Measurements from ENCODE around the gene ETV6. TPM values are rescaled to one million over a fixed set of nuclear protein-coding genes. Genes with fewer than 3 reads are reported as not detected.

Gene ETV6
- total RNA-seq, 6 experiments from 2014 or later: 14.6 to 20.5 (median 16.6) TPM

DNA sequence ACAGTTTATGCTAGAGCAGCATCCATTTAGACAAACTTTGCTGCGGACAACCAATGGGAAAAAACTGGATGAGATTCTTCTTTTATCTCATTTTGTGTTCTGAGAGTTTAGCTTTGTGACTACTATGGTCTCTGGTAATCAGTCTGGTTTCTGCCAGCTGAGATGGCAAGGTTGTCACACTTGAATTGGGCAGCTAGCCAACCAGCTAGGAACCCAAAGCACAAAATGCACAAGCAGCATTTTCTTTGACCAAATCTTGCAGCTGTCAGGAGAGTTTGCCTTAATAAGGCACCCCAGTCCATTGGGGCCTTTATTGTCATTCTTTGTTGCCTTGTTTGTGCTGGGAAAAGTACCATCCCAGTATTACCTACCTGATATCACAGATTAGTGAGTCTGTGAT is 34.0 kb upstream of the ETV6 start:
- no peaks in the 10 kb centered on the region for H3K9me3 Mint-ChIP-seq
- no peak overlapping the region for H3K4me3 Mint-ChIP-seq
- H3K27ac Mint-ChIP-seq: no peak overlapping the region
- TF ChIP-seq, protein P1, sequence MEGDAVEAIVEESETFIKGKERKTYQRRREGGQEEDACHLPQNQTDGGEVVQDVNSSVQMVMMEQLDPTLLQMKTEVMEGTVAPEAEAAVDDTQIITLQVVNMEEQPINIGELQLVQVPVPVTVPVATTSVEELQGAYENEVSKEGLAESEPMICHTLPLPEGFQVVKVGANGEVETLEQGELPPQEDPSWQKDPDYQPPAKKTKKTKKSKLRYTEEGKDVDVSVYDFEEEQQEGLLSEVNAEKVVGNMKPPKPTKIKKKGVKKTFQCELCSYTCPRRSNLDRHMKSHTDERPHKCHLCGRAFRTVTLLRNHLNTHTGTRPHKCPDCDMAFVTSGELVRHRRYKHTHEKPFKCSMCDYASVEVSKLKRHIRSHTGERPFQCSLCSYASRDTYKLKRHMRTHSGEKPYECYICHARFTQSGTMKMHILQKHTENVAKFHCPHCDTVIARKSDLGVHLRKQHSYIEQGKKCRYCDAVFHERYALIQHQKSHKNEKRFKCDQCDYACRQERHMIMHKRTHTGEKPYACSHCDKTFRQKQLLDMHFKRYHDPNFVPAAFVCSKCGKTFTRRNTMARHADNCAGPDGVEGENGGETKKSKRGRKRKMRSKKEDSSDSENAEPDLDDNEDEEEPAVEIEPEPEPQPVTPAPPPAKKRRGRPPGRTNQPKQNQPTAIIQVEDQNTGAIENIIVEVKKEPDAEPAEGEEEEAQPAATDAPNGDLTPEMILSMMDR (IDR thresholded peaks at IDR 0.05): no peak
- no peak for DNase-seq
- no peaks in the 10 kb centered on the region for H3K36me3 Mint-ChIP-seq (ENCODE audit: low read depth)
- H3K27me3 Mint-ChIP-seq (ENCODE audit: insufficient read depth): peaks cover 19% of the 10 kb centered on the region
- H3K4me1 Mint-ChIP-seq (ENCODE audit: low read depth): no peaks in the 10 kb centered on the region

GRCh38 chr12:11618046-11618445 is 31.4 kb upstream of the ETV6 start:
- DNase-seq: no peak
- Mint-ChIP-seq H3K27me3 (ENCODE audit: insufficient read depth) (peaks cover 12% of the 10 kb centered on the region), H3K4me1 (ENCODE audit: low read depth) (peaks cover 9% of the 10 kb centered on the region), H3K4me3 (no peak overlapping the region), H3K36me3 (ENCODE audit: low read depth) (no peaks in the 10 kb centered on the region), H3K9me3 (no peaks in the 10 kb centered on the region), H3K27ac (no peak overlapping the region)
- TF ChIP-seq, protein P1 (IDR thresholded peaks at IDR 0.05): no peak

GRCh38 chr12:11621797-11622423 is 27.6 kb upstream of the ETV6 start:
- no peak for DNase-seq
- Mint-ChIP-seq H3K9me3 (no peaks in the 10 kb centered on the region), H3K36me3 (ENCODE audit: low read depth) (no peaks in the 10 kb centered on the region), H3K4me3 (no peak overlapping the region), H3K27ac (no peak overlapping the region), H3K4me1 (ENCODE audit: low read depth) (peaks cover 15% of the 10 kb centered on the region), H3K27me3 (ENCODE audit: insufficient read depth) (peaks cover under 1% of the 10 kb centered on the region)
- TF ChIP-seq, protein P1 (IDR thresholded peaks at IDR 0.05): no peak

GRCh38 chr12:11622876-11623281 is 26.6 kb upstream of the ETV6 start:
- Mint-ChIP-seq H3K4me3 (no peak overlapping the region), H3K27ac (no peak overlapping the region), H3K9me3 (no peaks in the 10 kb centered on the region)

DNA sequence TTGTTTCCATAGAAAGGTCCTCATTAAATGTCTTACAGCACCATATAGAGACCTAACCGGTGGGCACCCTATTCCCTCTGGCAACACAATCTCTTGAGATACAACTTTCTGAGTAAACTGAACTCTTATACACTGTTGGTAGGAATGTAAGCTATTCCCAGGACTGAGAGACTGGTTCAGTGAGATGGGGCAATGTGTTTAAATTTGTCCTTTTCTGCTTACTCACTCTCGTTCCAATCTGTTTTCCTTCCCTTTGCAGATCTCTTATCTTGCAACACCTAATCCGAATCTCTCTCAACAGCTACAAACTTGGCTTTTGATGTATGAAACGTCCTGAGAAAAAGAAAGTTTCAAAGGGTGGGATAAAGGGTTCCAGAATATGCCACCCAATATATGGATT is 26.1 kb upstream of the ETV6 start:
- Mint-ChIP-seq H3K4me1 (ENCODE audit: low read depth) (peaks cover 15% of the 10 kb centered on the region), H3K27ac (no peak overlapping the region), H3K36me3 (ENCODE audit: low read depth) (no peaks in the 10 kb centered on the region), H3K27me3 (ENCODE audit: insufficient read depth) (no peaks in the 10 kb centered on the region; the same call in 1 of the 2 replicates), H3K9me3 (no peaks in the 10 kb centered on the region), H3K4me3 (no peak overlapping the region)
- DNase-seq: no peak
- TF ChIP-seq, protein P1 (IDR thresholded peaks at IDR 0.05): no peak

More at GRCh38 chr12:11622876-11623281, 26.6 kb upstream of the ETV6 start:
- TF ChIP-seq, protein P1 (IDR thresholded peaks at IDR 0.05): peak; percentile 60
- Mint-ChIP-seq H3K36me3 (ENCODE audit: low read depth) (no peaks in the 10 kb centered on the region), H3K4me1 (ENCODE audit: low read depth) (peaks cover 15% of the 10 kb centered on the region), H3K27me3 (ENCODE audit: insufficient read depth) (no peaks in the 10 kb centered on the region; the same call in 1 of the 2 replicates)
- DNase-seq: no peak

All from HFFc6 (cell line).